Fibroblast of lung (primary cell): Measurements from ENCODE around the gene SH3GL3.

Experiments
- EZH2 ChIP-seq: IDR thresholded peaks from 2 replicates; pipeline ENCODE4 v1.5.1; 2012; ENCODE audit warnings: low read length, control low read depth, mild to moderate bottlenecking; ENCODE audit errors: missing control alignments
- TF ChIP-seq, protein P1 (sequence below), 2 donors: IDR thresholded peaks in 1 of 2; conservative IDR thresholded peaks in 1 of 2; 1 replicate in 1 of 2; 2 replicates in 1 of 2; pipeline ENCODE4 v1.5.1; 2011 to 2012; ENCODE audit warnings: low read length in 2 of 2, control low read depth in 1 of 2, inconsistent platforms in 1 of 2, low read depth in 1 of 2, mild to moderate bottlenecking in 1 of 2

DNA sequence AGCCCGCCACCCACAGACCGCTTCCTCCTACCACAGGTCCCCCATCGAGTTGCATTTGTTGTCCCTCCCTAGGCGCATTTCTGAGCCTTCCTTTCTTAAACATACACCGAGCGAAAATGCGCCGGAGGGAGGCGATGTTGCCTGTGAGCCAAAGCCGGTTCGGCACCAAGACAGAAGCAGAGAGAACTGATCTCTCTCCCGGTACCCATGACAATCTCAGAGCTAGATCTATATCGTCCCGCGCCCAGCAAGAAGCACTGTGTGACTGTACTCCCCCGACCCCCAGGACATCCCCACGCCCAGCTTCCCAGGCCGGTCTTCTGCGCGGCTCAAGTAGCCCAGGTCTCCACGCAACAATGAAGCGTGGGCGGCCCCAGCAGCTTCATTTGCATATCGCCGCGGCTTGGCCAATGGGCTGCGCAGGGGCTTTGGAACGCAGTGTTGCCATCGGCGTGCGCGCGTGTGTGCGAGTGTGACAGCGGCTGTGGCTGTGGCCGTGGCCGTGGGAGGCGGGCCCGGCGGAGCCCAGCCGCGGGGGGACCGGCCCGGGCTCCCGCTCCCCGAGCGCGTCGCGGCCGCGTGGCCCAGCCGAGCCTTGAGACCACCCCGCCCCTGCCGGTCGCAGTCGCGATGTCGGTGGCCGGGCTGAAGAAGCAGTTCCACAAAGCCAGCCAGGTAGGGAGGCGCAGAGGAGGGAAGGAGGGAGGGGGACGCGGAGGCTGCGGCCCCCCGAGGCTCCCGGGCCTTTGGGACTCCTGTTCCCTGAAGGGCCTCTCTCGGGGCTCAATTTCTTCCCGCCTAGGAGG lies at the start of gene SH3GL3:
- TF ChIP-seq, protein P1, sequence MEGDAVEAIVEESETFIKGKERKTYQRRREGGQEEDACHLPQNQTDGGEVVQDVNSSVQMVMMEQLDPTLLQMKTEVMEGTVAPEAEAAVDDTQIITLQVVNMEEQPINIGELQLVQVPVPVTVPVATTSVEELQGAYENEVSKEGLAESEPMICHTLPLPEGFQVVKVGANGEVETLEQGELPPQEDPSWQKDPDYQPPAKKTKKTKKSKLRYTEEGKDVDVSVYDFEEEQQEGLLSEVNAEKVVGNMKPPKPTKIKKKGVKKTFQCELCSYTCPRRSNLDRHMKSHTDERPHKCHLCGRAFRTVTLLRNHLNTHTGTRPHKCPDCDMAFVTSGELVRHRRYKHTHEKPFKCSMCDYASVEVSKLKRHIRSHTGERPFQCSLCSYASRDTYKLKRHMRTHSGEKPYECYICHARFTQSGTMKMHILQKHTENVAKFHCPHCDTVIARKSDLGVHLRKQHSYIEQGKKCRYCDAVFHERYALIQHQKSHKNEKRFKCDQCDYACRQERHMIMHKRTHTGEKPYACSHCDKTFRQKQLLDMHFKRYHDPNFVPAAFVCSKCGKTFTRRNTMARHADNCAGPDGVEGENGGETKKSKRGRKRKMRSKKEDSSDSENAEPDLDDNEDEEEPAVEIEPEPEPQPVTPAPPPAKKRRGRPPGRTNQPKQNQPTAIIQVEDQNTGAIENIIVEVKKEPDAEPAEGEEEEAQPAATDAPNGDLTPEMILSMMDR (conservative IDR thresholded peaks at IDR 0.05 in 1 of 2, IDR thresholded peaks at IDR 0.05 in 1 of 2; ENCODE audit: low read depth in 1 of 2, low read length in 2 of 2), result peak; percentile 38 to 49
- TF ChIP-seq EZH2, result no peak
